Measurements from ENCODE around the gene KCNJ14.

DNA sequence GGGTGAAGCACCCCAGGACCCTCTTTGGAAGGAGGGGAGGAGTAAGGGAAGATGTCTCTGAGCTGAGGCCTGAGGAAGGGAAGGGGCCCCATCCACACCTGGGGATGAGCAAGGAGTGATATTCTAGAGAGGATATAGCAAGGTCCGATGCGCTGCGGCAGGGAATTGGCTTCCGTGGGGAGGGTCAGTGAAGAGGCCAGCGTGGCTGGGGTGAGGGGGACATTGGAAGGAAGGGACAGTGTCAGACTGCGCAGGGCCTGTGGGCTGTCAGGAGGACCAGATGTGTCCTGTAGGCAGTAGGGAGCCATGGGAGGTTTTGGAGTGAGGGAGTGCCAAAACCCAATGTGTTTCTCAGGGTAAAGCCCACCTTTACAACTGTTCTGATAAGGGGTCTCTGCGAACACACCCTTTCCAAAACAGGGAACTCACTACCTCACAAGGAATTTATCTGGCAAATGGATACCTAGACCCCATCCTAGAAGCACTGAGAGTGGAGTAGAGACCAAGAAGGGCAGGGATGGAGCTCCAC, 52.6 kb downstream of the KCNJ14 start:
- no peak for TF ChIP-seq CTCF (IDR thresholded peaks at IDR 0.05; ENCODE audit: low read depth, low read length)
- TF ChIP-seq EZH2phosphoT487 (IDR thresholded peaks at IDR 0.05; ENCODE audit: low read depth): no peak

Data from OCI-LY3 (cell line).